Right ventricle myocardium inferior (tissue), 1 donor: ENCODE data around the gene RERG. TPM values are rescaled to one million over a fixed set of nuclear protein-coding genes. Genes with fewer than 3 reads are reported as not detected.

Experiments used
- ATAC-seq: fragments of 200-7000 bp; cut with Tn5 transposase; one replicate; pipeline ENCODE4 v1.9.1; 2020; ENCODE audit warnings: mild to moderate bottlenecking, moderate library complexity
- DNase-seq: peaks from one replicate; pipeline ENCODE4 v3.0.0; 2021; ENCODE audit errors: missing footprints
- intact Hi-C: fragments of 100-400 bp; cut with DNase I; formaldehyde crosslinking; loops from one replicate; pipeline ENCODE4 v1.11.0; 2022
- total RNA-seq: library from RNA; stranded (reverse); fragmentation: NEBNext Ultra II Directional; extraction: Animal tissue kit (Norgen Biotek cat#: 25700); gene quantifications from one replicate; pipeline ENCODE4 v1.2.1, GENCODE V29; 2021
- donor health status: DM: no; HTN: yes; CAD: no; lungs with severe emphysema.

Gene RERG
- total RNA-seq, 1 donor from 2014 or later: 4.0 TPM

- DNase-seq: no peak
- ATAC-seq: no peak
- intact Hi-C loops: no loop called here
These were observed 57.9 kb downstream of the RERG start for GRCh38 chr12:15163030-15163976.

- intact Hi-C loops: no loop called here
- ATAC-seq: peak; percentile 26
- DNase-seq: no peak
These were observed 63.1 kb downstream of the RERG start for GRCh38 chr12:15158083-15158482.

- ATAC-seq (no peak), DNase-seq (no peak)
- intact Hi-C loops: no loop called here
These were observed 63.9 kb downstream of the RERG start for GRCh38 chr12:15157269-15157671.

DNA sequence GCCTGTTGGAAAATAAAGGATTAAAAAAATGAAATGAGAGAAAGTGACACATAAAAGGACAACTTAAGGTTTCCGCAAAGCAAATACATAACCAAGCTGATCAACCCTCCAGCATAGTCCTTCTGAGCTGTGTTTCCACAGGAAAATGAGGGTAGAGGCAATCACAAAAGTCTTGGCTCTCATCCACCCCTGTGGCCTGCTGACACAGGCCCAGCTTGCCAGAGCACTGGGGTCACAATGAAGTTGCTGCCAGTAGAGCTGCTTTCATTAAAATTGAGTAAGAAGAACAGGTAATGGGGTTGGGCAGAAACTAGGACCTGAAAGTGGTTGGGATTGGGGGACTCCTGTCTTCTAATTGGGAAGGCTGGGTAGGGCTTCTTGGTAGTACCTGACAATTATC is 65.9 kb downstream of the RERG start:
- no peak for ATAC-seq
- intact Hi-C loops: no loop called here
- no peak for DNase-seq

DNA sequence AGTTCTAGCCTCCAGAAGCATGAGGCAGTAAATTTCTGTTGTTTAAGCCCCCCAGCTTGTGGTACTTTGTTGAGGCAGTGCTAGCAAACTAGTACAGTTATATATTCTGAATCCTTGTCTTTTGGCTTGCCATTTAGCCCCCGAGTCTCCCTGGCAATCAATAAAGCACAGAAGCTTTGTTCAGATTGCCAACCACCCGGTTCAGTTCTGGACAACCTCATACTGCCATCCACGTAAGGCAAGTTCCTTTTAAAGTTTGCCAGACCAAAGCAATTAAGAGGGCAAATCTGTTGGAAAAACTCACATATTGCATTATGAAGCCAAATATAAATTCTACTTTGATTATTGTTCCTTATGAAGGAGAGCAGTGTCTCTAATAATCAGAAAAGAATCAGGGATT is 67.1 kb downstream of the RERG start:
- DNase-seq (no peak), ATAC-seq (no peak)
- intact Hi-C loops: no loop called here

- ATAC-seq (peak; percentile 37), DNase-seq (no peak)
- intact Hi-C loops: no loop called here
These were observed 68.3 kb downstream of the RERG start for GRCh38 chr12:15152868-15153267.

GRCh38 chr12:15152456-15152855 is 68.8 kb downstream of the RERG start:
- peak; percentile 65 for ATAC-seq
- intact Hi-C loops: no loop called here

DNA sequence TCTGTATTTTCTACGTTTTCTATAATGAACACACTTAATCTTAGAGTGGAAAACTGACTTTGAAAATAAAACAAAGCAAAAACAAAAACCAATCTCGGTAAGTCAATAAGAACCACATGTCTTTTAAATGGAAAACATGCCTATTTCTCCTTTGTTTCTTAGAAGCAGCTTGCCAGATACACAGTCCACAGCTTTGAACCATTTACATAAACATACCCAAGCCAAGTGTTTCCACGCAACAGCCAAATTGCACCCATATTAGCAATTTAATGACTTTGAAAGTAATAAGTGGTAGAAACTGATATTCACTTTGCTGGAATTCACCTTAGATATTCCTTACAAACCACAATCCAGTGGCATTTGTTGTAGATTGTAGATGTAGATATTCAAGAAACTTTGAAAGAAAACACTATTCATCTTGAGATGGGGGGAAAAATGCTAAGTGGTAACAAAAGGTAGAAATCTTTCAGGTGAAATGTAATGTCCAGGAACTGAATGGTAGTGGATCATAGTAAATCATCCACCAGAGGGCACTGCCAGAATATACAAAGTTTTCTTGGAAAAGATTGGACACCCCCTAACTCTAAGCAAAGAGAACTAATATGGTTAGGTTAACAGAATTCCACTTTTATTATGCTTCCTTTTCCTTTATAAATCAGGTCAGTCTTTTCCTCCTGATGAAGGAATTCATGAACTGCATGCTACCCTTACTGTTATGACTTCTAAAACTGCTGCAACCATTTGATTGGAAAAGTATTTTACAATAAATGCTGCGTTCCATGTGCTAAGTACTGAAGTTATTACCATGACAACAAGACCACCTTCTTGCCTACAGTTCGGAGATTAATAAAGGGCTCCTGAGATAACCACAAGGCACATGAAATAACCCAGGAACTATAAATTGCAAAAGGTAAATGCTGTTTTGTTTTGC is 69.8 kb downstream of the RERG start:
- DNase-seq (no peak), ATAC-seq (peak; percentile 78)
- intact Hi-C loops: loop anchor here (2.0 kb wide), 1 partner anchor 69 kb away; the partner anchor contains the start of gene RERG

More at GRCh38 chr12:15152456-15152855, 68.8 kb downstream of the RERG start:
- DNase-seq: no peak

DNA sequence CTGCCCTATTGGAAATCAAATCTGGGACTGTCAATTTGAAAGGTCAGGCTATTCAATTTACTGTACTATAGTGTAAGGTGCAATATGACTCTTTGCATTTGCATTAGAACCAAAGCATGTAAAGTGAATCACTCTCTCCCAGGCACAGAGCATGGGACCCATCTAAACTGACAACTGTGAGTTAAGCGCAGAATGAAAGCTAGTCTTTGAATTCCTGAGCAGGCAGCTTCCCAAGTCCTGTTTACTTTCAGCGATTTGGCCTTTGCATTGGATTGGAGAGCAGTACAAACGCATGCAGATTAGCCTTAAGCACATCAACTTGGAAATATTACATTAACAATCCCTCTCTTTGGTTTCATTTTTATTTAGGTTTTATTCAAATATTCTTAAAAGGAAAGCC is 74.6 kb downstream of the RERG start:
- intact Hi-C loops: no loop called here
- no peak for ATAC-seq
- DNase-seq: no peak

DNA sequence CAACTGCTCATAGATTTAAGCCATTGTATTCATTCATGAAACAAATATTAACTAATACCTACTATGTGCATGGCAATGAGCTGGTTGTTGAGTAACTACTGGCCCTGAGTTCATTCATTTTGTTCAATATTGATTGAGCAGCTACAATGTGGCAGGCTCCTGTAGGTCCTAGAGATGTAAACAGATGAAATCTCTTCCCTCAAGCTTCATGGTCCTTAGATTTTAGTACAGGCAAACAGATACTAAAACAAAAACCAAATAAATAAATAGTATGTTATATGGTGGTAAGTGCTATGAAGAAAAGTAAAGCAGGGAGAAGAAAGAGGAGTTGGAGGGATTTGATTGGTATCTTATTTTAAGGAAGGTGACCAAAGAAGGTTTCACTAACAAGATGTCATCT is 77.8 kb downstream of the RERG start:
- DNase-seq (no peak), ATAC-seq (no peak)
- intact Hi-C loops: no loop called here

GRCh38 chr12:15142711-15143110 is 78.5 kb downstream of the RERG start:
- no peak for DNase-seq
- intact Hi-C loops: no loop called here
- ATAC-seq: no peak

DNA sequence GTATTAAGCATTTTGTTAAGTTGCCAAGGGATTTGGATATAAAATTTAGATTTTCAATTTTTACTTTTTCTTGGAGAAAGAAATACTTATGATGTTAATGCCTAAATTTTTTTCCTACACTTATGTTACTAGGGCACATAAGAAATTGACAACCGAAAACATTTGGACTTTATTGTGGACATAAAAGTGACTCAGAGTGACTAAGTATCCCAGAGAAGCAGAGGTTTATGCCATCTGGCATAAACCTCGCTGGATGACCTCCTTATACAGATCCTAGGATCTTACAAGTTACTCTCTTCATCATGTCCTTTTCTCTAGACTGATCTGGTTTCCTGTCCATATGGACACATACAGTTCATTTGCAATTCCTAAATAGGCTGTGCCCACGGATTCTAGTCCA is 89.8 kb downstream of the RERG start:
- intact Hi-C loops: no loop called here
- no peak for DNase-seq
- peak; percentile 70 for ATAC-seq

DNA sequence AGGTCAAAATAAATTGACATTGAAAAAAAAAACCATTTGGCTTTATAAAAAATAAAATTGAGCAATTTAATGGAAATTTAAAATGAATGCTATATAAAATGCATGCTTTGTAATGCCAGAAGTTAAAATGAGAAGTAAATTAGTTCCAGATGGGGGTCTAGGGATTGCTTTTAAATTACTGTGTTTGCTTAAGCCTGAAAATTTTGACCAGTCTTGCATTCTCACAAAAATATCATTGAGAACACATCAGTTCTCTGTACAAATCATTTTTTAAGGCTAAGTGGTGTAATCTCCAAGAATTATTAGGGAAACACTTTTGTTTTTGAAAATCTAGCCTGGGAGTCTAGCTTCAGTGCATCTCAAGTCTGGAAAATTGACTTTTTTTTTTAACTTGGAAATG is 90.7 kb downstream of the RERG start:
- intact Hi-C loops: no loop called here
- DNase-seq (no peak), ATAC-seq (no peak)

- DNase-seq: no peak
- no peak for ATAC-seq
- intact Hi-C loops: no loop called here
These were observed 97.8 kb downstream of the RERG start for GRCh38 chr12:15123401-15123800.

GRCh38 chr12:15122344-15122743 is 98.9 kb downstream of the RERG start:
- no peak for DNase-seq
- peak; percentile 57 for ATAC-seq
- intact Hi-C loops: no loop called here

DNA sequence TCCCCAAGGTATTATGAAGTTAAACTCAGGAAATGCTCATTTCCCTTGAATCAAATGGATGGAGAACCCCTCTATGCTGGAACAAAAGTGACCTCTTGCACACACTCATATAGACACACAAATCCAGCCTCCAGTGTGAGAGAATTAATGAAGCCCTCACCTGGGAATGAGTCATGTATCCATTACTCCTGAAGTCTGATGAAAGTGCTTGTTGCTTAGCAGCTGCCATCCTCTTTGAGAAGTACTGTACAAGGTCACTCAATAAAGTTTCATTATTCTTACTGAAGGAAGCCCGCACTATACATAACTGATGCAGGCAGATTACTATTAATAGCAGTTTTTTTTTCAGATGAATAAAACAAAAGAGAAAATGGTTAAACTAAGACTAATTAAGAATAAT is 102.3 kb downstream of the RERG start:
- ATAC-seq: no peak
- intact Hi-C loops: no loop called here
- no peak for DNase-seq

DNA sequence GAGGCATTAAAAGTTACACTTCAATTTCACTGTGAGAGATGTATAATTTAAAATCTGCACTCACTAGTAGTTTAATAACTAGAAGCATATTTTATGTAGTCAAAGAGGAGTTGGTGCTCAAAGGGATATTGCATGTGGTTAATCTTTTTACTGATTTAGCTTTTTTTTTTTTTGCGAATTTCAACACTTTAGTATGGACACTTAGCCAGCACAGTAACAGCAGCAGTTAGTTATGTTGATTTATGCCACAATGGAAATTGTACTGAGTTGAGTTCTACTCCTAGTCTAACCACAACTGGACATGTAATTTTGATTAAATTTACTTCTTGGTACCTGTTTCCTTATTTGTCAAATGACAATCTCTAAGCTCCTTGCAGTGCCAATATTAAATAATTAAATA is 104.2 kb downstream of the RERG start:
- ATAC-seq: no peak
- intact Hi-C loops: no loop called here

DNA sequence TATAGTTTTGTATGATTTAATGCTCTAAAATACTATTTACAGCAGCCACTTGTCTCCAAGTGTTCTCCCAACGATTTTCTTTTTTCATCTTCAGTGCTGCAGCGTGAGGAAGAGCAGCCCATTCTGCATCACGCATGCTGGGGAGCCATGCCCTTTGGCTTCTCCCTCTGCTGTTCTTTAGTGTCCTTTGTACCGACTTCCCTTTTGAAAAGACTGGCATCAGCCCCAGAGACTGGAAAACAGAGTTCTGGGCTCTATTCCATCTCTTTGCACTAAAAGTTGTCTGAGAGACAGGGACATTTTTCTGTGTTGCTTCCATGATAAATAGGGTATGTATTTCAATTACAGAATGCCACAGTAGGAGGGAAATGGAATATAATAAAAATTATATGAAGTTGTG is 105.1 kb downstream of the RERG start:
- DNase-seq (peak; percentile 43), ATAC-seq (no peak)
- intact Hi-C loops: no loop called here

More for the DNA sequence above, 104.2 kb downstream of the RERG start:
- DNase-seq: no peak

GRCh38 chr12:15115434-15115833 is 105.8 kb downstream of the RERG start:
- no peak for ATAC-seq
- intact Hi-C loops: no loop called here
- DNase-seq: no peak

DNA sequence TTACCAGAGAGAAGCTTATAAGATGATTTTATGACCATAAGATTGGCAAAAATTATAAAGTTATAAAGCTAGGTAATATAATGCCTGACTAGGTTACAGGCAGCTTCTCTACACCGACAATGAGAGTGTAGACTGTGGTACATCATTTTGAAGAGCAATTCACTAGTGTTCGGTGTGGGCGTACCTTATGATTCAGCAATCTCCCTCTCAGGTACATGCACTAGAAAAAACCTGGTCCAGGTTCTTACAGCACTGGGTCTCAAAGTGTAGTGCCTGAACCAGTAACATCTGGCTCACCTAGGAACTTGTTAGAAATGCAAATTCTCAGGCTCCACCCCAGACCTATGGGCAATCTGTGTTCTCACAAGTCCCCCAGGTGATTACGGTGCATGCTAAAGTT is 106.7 kb downstream of the RERG start:
- ATAC-seq (no peak), DNase-seq (no peak)
- intact Hi-C loops: no loop called here
